Mucosa of rectum (tissue), 2 donors: ENCODE results near the gene SULT1A2.
A peak's percentile ranks its signal among the peaks of the same experiment; 100 is the strongest.
"Not testable (repeated sequence)": the region's sequence is repeated elsewhere in the genome, so short reads cannot be mapped to it uniquely, and the experiment has no call there.

Experiments
- H3K27ac ChIP-seq, 2 donors: one replicate each; pipeline ENCODE4 v1.7.0; 2013; ENCODE audit warnings: inconsistent platforms in 2 of 2, low read depth in 2 of 2, low read length in 2 of 2
- H3K27me3 ChIP-seq, 2 donors: one replicate each; pipeline ENCODE4 v1.7.0; 2013; ENCODE audit warnings: low read length in 2 of 2; ENCODE audit not compliant: control insufficient read depth in 2 of 2, insufficient read depth in 2 of 2
- H3K36me3 ChIP-seq, 2 donors: one replicate each; pipeline ENCODE4 v1.7.0; 2013; ENCODE audit warnings: low read length in 2 of 2; ENCODE audit not compliant: control insufficient read depth in 2 of 2, insufficient read depth in 2 of 2
- H3K4me1 ChIP-seq, 2 donors: one replicate each; pipeline ENCODE4 v1.7.0; 2013; ENCODE audit warnings: low read length in 2 of 2, mild to moderate bottlenecking in 1 of 2; ENCODE audit not compliant: control insufficient read depth in 2 of 2, insufficient read depth in 2 of 2
- H3K4me3 ChIP-seq, 2 donors: one replicate each; pipeline ENCODE4 v1.7.0; 2013; ENCODE audit warnings: low read length in 2 of 2
- H3K9ac ChIP-seq, 2 donors: one replicate each; pipeline ENCODE4 v1.7.0; 2013; ENCODE audit warnings: low read length in 2 of 2, low read depth in 1 of 2, mild to moderate bottlenecking in 1 of 2
- H3K9me3 ChIP-seq, 2 donors: one replicate each; pipeline ENCODE4 v1.7.0; 2013; ENCODE audit warnings: low read length in 2 of 2; ENCODE audit not compliant: control insufficient read depth in 2 of 2
- donor health status: healthy.
- donor health status: Normal muscosa, but diverticular disease.

SULT1A2 gene

DNA sequence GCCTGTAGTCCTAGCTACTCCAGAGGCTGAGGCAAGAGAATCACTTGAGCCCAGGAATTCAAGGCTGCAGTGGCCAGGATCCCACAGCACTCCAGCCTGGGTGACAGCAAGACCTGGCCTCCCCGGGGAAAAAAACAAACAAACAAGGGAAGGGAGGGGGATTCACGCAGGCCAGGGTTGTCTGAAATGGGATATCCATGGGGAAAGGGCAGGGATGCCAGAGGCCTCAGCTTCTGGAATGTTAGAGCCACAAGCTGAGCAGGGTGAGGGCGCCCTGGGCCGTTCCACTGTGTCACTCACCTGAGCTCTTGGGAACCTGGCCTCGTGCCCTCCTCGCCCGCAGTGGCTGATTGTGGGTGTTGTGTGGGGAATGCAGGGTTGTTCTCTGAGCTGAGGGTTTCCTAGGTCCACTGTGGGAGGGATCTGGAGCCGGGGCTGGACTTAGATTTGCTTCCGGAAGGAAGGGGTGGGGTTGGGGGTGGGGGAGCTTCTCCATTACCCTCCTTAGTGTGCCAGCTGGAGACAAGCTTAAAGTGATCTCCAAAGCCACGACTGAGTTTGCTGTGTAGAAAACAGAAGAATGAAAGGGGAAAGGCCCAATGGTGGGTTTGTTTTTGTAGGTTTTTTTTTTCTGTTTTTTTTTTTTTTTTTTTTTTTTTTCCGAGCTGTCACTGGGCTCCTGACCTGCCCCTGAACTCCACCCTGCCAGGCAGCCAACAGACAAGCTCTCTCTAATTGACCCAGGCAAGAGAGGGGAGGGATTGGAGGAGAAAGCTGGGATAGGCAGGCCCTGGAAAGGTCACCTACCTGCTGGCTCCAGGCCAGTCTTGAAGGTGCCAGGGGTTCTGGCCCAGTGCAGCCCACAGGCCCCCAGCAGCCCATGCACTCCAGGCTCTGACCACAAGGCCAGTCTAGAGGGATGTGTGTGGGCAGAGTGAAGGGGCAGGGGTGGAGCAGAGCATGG is 13.1 kb upstream of the SULT1A2 start, which contains the start of gene SULT1A1:
SULT1A1 (minus strand) TSS at position 414 of the 964 bp plus-strand sequence. CDS start 1,189 bp downstream, outside the sequence.
- Histone ChIP-seq H3K4me3 (peak within 1 kb of the TSS; percentile 37 to 69), H3K27ac (peak within 1 kb of the TSS; percentile 62 to 71), H3K9me3 (no peaks in the 10 kb centered on the region), H3K36me3 (no peaks in the 10 kb centered on the region), H3K27me3 (no peaks in the 10 kb centered on the region), H3K4me1 (peaks cover 8 to 14% of the 10 kb centered on the region in 2 donors), H3K9ac (peak within 1 kb of the TSS; percentile 5 to 71)

DNA sequence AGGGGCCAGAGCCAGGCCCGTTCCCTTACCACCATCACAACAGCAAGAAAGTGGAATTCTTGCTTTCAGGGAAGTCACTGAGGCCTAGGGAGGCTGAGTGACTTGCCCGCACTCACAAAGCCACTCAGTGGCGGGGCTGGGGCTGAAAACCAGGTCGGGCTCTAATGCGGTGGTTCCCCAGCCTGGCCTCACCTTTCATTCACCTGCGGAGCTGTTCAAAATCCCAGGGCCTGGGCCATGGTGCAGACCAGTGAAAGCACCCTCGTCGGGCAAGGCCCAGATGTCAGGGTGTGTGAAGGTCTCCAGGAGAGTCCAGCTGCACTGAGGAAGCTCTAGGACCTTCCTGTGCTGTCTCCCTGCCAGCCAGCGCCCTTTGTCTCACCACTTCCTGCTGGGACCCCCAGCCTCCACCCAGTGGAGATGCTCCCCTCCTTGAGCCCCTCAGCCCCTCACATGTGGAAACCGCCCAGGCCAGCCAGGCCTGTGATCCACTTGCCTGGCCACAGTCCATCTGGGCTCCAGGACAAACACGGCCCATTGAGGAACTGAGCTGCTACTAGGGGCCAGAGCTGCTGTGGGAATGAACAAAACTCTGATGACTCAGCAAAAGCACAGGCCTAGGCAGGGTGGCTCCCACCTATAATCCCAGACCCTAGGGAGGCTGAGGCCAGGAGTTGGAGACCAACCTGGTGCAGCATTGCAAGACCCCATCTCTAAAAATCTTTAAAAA is 12.2 kb upstream of the SULT1A2 start:
- H3K4me3 ChIP-seq, result peak overlapping the region; percentile 37 to 69
- H3K9ac ChIP-seq, result peak overlapping the region in 1 of 2 donors; percentile 5
- H3K9me3 ChIP-seq, H3K27me3 ChIP-seq, H3K36me3 ChIP-seq: not testable (repeated sequence)
- peak overlapping the region; percentile 42 to 62 for H3K27ac ChIP-seq
- H3K4me1 ChIP-seq, result peaks cover 8 to 14% of the 10 kb centered on the region in 2 donors

DNA sequence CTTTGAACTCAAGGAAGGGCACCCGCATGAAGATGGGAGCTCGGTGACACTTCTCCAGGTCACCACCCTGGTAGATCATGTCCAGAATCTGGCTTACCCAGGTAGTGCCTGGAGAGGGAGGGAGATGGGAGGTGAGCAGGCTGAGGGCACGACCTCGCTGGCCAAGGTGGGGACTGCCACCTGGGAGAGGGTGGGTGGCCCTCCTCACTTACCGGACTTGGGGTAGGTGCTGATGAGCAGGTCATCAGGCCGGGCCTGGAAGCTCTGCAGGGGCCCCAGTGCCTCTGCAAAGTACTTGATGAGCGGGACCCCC is 11.6 kb upstream of the SULT1A2 start:
- not testable (repeated sequence) for H3K4me3 ChIP-seq, H3K27me3 ChIP-seq, H3K27ac ChIP-seq, H3K36me3 ChIP-seq, H3K9me3 ChIP-seq, H3K9ac ChIP-seq
- peaks cover 8 to 14% of the 10 kb centered on the region in 2 donors for H3K4me1 ChIP-seq

DNA sequence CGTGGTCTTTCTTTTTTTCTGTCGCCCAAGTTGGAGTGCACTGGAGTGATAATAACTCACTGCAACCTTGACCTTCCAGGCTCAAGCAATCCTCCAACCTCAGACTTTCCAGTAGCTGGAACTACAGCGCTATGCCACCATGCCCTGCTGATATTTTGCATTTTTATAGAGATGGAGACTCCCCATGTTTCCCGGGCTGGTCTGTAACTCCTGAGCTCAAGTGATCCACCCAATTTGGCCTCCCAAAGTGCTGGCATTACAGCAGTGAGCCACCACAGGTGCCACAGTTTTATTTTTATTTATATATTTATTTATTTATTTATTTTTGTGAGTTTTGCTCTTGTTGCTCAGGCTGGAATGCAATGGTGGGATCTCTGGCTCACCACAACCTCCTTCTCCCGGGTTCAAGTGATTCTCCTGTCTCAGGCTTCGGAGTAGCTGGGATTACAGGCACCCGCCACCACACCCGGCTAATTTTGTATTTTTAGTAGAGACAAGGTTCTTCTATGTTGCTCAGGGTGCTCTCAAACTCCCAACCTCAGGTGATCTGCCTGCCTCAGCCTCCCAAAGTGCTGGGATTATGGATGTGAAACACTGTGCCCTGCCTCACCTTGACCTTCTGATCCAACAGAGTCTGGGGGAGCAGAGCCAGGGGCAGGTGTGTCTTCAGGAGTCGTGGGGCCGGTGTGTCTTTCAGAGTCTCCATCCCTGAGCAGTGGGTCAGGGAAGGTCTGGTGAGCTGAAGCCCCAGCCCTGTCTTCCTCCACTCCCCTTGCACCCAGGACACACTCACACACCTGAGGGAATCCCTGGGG is 11.0 kb upstream of the SULT1A2 start:
- H3K27me3 ChIP-seq, H3K36me3 ChIP-seq, H3K9me3 ChIP-seq, H3K9ac ChIP-seq, H3K4me3 ChIP-seq, H3K27ac ChIP-seq: not testable (repeated sequence)
- H3K4me1 ChIP-seq, result peaks cover 8 to 14% of the 10 kb centered on the region in 2 donors

DNA sequence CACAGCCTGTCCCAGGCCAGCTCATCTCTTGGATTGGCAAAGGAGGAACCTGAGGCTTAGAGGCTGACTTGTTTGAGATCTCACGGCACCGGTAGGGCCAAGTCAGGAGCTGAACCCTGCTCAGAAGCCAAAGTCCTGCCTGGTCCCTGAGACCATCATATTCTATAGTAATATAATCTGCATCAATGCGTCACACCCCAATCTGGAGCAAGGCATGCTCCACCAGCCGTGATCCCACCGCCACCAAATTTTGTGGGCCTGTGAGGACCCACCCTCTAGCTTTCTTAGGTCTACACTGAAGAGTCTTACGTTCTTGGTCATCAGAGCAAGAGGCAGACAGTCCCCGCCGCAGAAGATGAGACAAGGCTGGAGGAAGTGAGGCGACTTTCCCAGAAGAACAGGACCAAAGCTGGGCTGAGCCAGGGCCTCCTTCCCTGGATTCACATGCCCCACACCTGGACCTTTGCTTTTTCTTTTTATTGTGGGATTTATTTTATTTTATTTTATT is 10.3 kb upstream of the SULT1A2 start:
- Histone ChIP-seq H3K27ac (no peak overlapping the region), H3K36me3 (no peaks in the 10 kb centered on the region), H3K27me3 (no peaks in the 10 kb centered on the region), H3K9ac (no peak overlapping the region), H3K4me3 (no peak overlapping the region), H3K4me1 (peaks cover 8 to 14% of the 10 kb centered on the region in 2 donors), H3K9me3 (no peaks in the 10 kb centered on the region)

DNA sequence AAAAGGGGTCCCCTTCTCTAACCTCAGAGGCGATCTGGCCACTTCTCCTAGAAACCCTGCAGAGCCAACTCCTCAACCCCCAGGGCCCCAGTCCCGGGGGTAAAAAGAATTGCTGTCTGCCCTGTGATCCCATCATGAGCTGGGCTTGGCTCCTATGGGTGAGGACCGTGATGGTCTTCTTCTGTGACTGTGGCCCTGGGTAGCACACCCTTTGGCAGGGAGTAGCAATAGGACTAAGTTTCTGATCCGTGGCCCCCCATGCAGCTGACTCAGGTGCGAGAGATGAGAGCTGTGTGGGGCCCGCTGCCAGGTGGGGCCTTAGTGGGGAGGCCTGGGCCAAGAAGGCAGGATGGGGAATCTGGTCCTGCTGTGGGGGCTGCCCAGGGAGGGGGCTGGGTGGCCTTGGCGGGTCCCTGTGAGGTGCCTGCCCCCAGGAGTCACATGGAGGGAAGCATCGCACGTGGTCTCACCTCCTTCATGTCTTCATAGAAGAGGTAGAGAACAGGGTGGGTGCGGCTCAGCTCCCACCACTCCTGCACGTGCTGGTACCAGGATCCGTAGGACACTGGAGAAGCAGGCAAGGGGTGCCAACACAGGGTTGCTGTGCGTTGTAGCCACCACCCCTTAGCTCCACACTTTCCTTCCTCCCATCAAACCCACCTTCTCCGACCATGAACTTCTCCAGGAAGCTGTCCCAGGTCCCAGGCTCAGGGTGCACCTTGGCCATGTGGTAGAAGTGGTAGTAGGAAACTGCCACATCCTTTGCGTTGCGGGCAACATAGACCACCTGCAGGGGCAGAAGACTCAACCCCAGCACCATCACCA is 9.7 kb upstream of the SULT1A2 start:
- H3K27ac ChIP-seq, result no peak overlapping the region

DNA sequence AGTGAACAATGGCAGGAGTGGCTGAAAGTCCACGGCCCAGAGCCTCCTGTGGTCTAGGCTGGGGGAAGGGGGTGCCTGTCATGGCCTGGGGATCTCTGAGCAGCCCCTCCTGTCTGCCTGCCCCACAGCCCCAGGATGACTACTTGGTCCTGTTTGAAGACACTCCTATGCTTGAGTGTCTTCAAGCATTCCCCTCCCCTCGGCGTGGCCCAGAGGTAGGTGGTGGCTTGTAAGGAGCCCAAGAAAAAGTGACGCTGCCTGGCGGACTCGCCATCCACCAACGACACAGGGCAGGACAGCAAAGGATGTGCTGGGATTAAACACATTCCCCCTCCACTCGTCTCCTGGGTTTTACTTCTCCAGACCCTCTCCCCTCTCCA is 7.3 kb upstream of the SULT1A2 start:
- Histone ChIP-seq H3K9me3 (no peaks in the 10 kb centered on the region), H3K9ac (no peak overlapping the region), H3K36me3 (no peaks in the 10 kb centered on the region), H3K4me3 (no peak overlapping the region), H3K27ac (no peak overlapping the region), H3K27me3 (no peaks in the 10 kb centered on the region), H3K4me1 (no peaks in the 10 kb centered on the region)

More for the DNA sequence above, 9.7 kb upstream of the SULT1A2 start:
- Histone ChIP-seq H3K27me3 (no peaks in the 10 kb centered on the region), H3K4me1 (peaks cover 8 to 14% of the 10 kb centered on the region in 2 donors), H3K9ac (no peak overlapping the region), H3K9me3 (no peaks in the 10 kb centered on the region), H3K4me3 (no peak overlapping the region), H3K36me3 (no peaks in the 10 kb centered on the region)

DNA sequence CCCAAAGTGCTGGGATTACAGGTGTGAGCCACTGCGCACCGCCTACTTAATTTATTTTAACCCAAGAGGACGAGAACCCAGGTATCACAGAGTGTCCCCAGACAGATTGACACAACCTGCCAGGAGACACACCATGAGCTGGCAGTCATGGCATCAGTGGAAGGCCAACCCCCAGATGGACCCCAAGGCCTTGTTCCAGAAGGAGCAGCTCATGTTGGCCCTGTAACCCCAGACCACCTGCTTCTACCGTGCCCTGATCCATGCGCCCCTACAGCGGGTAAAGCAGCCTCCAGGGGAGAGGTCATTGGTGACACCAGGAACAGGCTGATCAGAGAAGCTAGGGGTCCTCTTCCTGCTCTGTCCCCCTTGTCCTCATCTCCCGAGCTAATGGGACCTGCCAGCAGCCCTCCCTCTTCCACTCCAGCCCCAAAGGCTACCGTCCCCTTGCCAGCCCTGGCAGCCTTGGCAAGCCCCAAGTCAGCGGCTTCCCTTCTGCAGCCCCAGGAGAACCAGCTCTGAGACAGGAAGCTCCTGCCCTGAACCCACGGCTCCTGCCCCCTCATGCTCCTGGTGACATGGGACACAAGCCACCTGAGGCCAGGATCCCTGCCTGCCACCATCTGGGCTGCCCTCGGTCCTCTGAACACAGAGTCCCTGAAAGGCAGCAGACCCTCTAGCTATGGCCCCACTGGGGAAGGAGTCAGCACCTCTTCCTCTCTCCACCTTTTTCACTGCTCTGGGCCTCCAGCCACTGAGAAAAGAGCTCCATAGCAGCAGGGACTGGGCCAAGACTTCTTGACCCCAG is 6.7 kb upstream of the SULT1A2 start:
- H3K27me3 ChIP-seq, result no peaks in the 10 kb centered on the region
- H3K36me3 ChIP-seq, result no peaks in the 10 kb centered on the region
- no peaks in the 10 kb centered on the region for H3K4me1 ChIP-seq
- no peaks in the 10 kb centered on the region for H3K9me3 ChIP-seq
- no peak overlapping the region for H3K27ac ChIP-seq
- H3K9ac ChIP-seq, result no peak overlapping the region
- H3K4me3 ChIP-seq, result no peak overlapping the region

DNA sequence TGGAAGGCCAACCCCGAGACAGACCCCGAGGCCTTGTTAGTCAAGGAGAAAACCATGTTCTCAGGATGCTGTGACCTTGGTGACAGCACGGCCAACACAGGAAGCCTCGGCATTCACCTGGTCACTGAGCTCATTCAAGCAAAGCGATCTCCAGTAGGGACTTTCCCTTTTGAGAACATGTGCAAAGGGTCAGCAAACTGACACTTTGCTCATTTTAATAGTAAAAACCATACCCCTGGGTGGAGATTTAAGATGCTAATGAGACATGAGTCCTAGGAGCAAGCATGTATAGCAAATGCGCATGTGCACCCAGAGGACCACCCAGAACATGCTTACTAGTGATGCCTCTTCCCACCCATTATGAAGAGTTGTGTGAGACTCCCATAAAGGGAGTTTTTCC is 5.7 kb upstream of the SULT1A2 start:
- Histone ChIP-seq H3K4me3 (no peak overlapping the region), H3K9me3 (no peaks in the 10 kb centered on the region), H3K27me3 (no peaks in the 10 kb centered on the region), H3K36me3 (no peaks in the 10 kb centered on the region), H3K9ac (no peak overlapping the region), H3K4me1 (peaks cover 5 to 7% of the 10 kb centered on the region in 2 donors), H3K27ac (no peak overlapping the region)
